Mesenchymal stem cell (in vitro differentiated cells and primary cell): ENCODE results near the gene DPPA5.
"Not testable (repeated sequence)": the region's sequence is repeated elsewhere in the genome, so short reads cannot be mapped to it uniquely, and the experiment has no call there.

ENCODE experiments used
- DNase-seq: peaks from one replicate; pipeline ENCODE4 v3.0.0-alpha.2; 2013
- H2AFZ ChIP-seq: one replicate; pipeline ENCODE4 v1.6.1; 2013; ENCODE audit warnings: low read depth, mild to moderate bottlenecking, control low read depth, inconsistent platforms, low read length, moderate library complexity
- H2AK5ac ChIP-seq: 2 replicates; pipeline ENCODE4 v1.6.1; 2013; ENCODE audit warnings: low read length, moderate library complexity, mild to moderate bottlenecking, inconsistent platforms; ENCODE audit not compliant: severe bottlenecking
- H2BK120ac ChIP-seq: one replicate; pipeline ENCODE4 v1.6.1; 2013; ENCODE audit warnings: low read depth, mild to moderate bottlenecking, inconsistent platforms, low read length, moderate library complexity
- H2BK12ac ChIP-seq, 2 experiments: one replicate each; pipeline ENCODE4 v1.6.1; 2013; ENCODE audit warnings: inconsistent platforms in 2 of 2, low read length in 2 of 2, mild to moderate bottlenecking in 2 of 2, moderate library complexity in 2 of 2, control low read depth in 1 of 2
- H2BK15ac ChIP-seq: one replicate; pipeline ENCODE4 v1.6.1; 2013; ENCODE audit warnings: mild to moderate bottlenecking, low read depth, inconsistent platforms; ENCODE audit not compliant: poor library complexity, severe bottlenecking
- H2BK5ac ChIP-seq: 2 replicates; pipeline ENCODE4 v1.6.1; 2013; ENCODE audit warnings: low read depth, mild to moderate bottlenecking, low read length, control low read depth, inconsistent platforms; ENCODE audit not compliant: poor library complexity, severe bottlenecking
- H3K14ac ChIP-seq, 2 experiments: one replicate each; pipeline ENCODE4 v1.6.1; 2013; ENCODE audit warnings: inconsistent platforms in 2 of 2, low read length in 2 of 2, control low read depth in 1 of 2, mild to moderate bottlenecking in 1 of 2, moderate library complexity in 1 of 2
- H3K18ac ChIP-seq, 2 experiments: one replicate each; pipeline ENCODE4 v1.6.1; 2013; ENCODE audit warnings: inconsistent platforms in 2 of 2, low read length in 2 of 2, control low read depth in 1 of 2, low read depth in 1 of 2, mild to moderate bottlenecking in 1 of 2
- H3K23ac ChIP-seq, 2 experiments: one replicate each; pipeline ENCODE4 v1.6.1; 2013; ENCODE audit warnings: inconsistent platforms in 2 of 2, low read length in 2 of 2, mild to moderate bottlenecking in 2 of 2, moderate library complexity in 2 of 2, control low read depth in 1 of 2
- H3K27ac ChIP-seq: 2 replicates; pipeline ENCODE4 v1.5.1; 2013; ENCODE audit warnings: mild to moderate bottlenecking, moderate library complexity, low read length, control low read depth, inconsistent platforms; ENCODE audit not compliant: poor library complexity, severe bottlenecking
- H3K27me3 ChIP-seq, 2 experiments: 2 replicates each; pipeline versions ENCODE4 v1.6.1 to v1.7.0; 2013; ENCODE audit warnings: low read length in 2 of 2, mild to moderate bottlenecking in 2 of 2, moderate library complexity in 2 of 2, control low read depth in 1 of 2, inconsistent platforms in 1 of 2; ENCODE audit not compliant: control insufficient read depth in 1 of 2, insufficient read depth in 1 of 2
- H3K36me3 ChIP-seq, 2 experiments: 2 replicates each; pipeline versions ENCODE4 v1.6.1 to v1.7.0; 2013; ENCODE audit warnings: low read length in 2 of 2, control low read depth in 1 of 2, inconsistent platforms in 1 of 2, low read depth in 1 of 2, mild to moderate bottlenecking in 1 of 2; ENCODE audit not compliant: insufficient read depth in 2 of 2, control insufficient read depth in 1 of 2
- H3K4ac ChIP-seq, 2 experiments: one replicate each; pipeline ENCODE4 v1.6.1; 2013; ENCODE audit warnings: inconsistent platforms in 2 of 2, low read length in 2 of 2, mild to moderate bottlenecking in 2 of 2, moderate library complexity in 2 of 2, control low read depth in 1 of 2, low read depth in 1 of 2
- H3K4me1 ChIP-seq: 2 replicates; pipeline ENCODE4 v1.6.1; 2013; ENCODE audit warnings: low read depth, low read length, control low read depth; ENCODE audit not compliant: control insufficient read depth, insufficient read depth
- H3K4me2 ChIP-seq: 2 replicates; pipeline ENCODE4 v1.6.1; 2013; ENCODE audit warnings: low read length, mild to moderate bottlenecking, inconsistent platforms; ENCODE audit not compliant: poor library complexity, severe bottlenecking
- H3K4me3 ChIP-seq, 2 experiments: 2 replicates each; pipeline versions ENCODE4 v1.5.1 to v1.7.0; 2013; ENCODE audit warnings: low read length in 2 of 2, mild to moderate bottlenecking in 2 of 2, control low read depth in 1 of 2, low read depth in 1 of 2; ENCODE audit not compliant: insufficient read depth in 1 of 2
- H3K79me1 ChIP-seq: replicated peaks from 2 replicates; pipeline ENCODE4 v1.6.1; 2013; ENCODE audit warnings: mild to moderate bottlenecking, control low read depth, low read length, inconsistent platforms; ENCODE audit not compliant: poor library complexity, severe bottlenecking
- H3K9ac ChIP-seq: 2 replicates; pipeline ENCODE4 v1.7.0; 2013; ENCODE audit warnings: mild to moderate bottlenecking, low read length, moderate library complexity
- H3K9me3 ChIP-seq: 2 replicates; pipeline ENCODE4 v1.7.0; 2013; ENCODE audit warnings: mild to moderate bottlenecking, low read length; ENCODE audit not compliant: control insufficient read depth
- H4K8ac ChIP-seq: one replicate; pipeline ENCODE4 v1.6.1; 2013; ENCODE audit warnings: inconsistent platforms, mild to moderate bottlenecking, low read length, moderate library complexity
- H4K91ac ChIP-seq: one replicate; pipeline ENCODE4 v1.6.1; 2013; ENCODE audit warnings: mild to moderate bottlenecking, low read length, inconsistent platforms
- WGBS: methylation state at CpG from one replicate; pipeline ENCODE4 v1.1.7; 2013; ENCODE audit warnings: mixed read lengths; 5-methylcytosine and 5-hydroxymethylcytosine counted together

The DPPA5 gene

GRCh38 chr6:73314577-73315492, 39.2 kb downstream of the DPPA5 start:
- Histone ChIP-seq H3K27me3 (peaks cover 0 to 16% of the 10 kb centered on the region in 2 experiments), H4K8ac (no peak overlapping the region), H2BK12ac (no peak overlapping the region), H3K18ac (no peak overlapping the region), H4K91ac (no peak overlapping the region), H3K4ac (no peak overlapping the region), H3K9me3 (peaks cover 17% of the 10 kb centered on the region), H2AFZ (no peak overlapping the region), H2AK5ac (no peak overlapping the region), H3K4me1 (peaks cover under 1% of the 10 kb centered on the region), H3K23ac (no peak overlapping the region), H2BK120ac (no peak overlapping the region), H3K36me3 (no peaks in the 10 kb centered on the region), H3K27ac (no peak overlapping the region), H3K14ac (no peak overlapping the region), H2BK5ac (no peak overlapping the region), H3K79me1 (no peaks in the 10 kb centered on the region), H3K4me3 (peak overlapping the region in 1 of 2 experiments; percentile 70), H3K9ac (peak overlapping the region; percentile 38), H2BK15ac (no peak overlapping the region), H3K4me2 (no peak overlapping the region)
- WGBS = 97% methylated on average over 61 of the region's 61 CpGs
- no peak for DNase-seq

GRCh38 chr6:73310503-73310845, 43.6 kb downstream of the DPPA5 start:
- peaks cover 19% of the 10 kb centered on the region for H3K79me1 ChIP-seq
- not testable (repeated sequence) for H2BK5ac ChIP-seq, DNase-seq, H3K36me3 ChIP-seq, H2BK15ac ChIP-seq, H3K14ac ChIP-seq, H3K27ac ChIP-seq, H2BK12ac ChIP-seq, H4K91ac ChIP-seq, H3K4ac ChIP-seq, H3K18ac ChIP-seq, H3K23ac ChIP-seq, H3K9me3 ChIP-seq, H2AK5ac ChIP-seq, H2BK120ac ChIP-seq
- peak overlapping the region; percentile 97 for H2AFZ ChIP-seq
- 33% methylated on average over 3 of the region's 4 CpGs for WGBS
- peak overlapping the region; percentile 81 for H3K4me2 ChIP-seq
- peak overlapping the region; percentile 91 for H4K8ac ChIP-seq
- peaks cover 0 to 11% of the 10 kb centered on the region in 2 experiments for H3K27me3 ChIP-seq
- H3K4me3 ChIP-seq = peak overlapping the region; percentile 73 to 96
- H3K9ac ChIP-seq = peak overlapping the region; percentile 94
- peaks cover 15% of the 10 kb centered on the region for H3K4me1 ChIP-seq

GRCh38 chr6:73309785-73310502, 44.1 kb downstream of the DPPA5 start:
- Histone ChIP-seq H3K79me1 (peaks cover 19% of the 10 kb centered on the region), H2AFZ (peak overlapping the region; percentile 97), H2BK12ac (peak overlapping the region; percentile 51 to 92), H3K18ac (peak overlapping the region; percentile 46 to 94), H3K27ac (peak overlapping the region; percentile 64), H3K36me3 (no peaks in the 10 kb centered on the region), H3K4me2 (peak overlapping the region; percentile 81), H3K27me3 (peaks cover 0 to 5% of the 10 kb centered on the region in 2 experiments), H4K8ac (peak overlapping the region; percentile 91), H3K9me3 (no peaks in the 10 kb centered on the region), H3K23ac (peak overlapping the region in 1 of 2 experiments; percentile 85), H3K9ac (peak overlapping the region; percentile 94), H3K4me3 (peak overlapping the region; percentile 73 to 96), H2BK120ac (peak overlapping the region; percentile 51), H3K4ac (peak overlapping the region; percentile 7 to 88), H2AK5ac (no peak overlapping the region), H4K91ac (peak overlapping the region; percentile 79), H2BK5ac (no peak overlapping the region), H3K14ac (peak overlapping the region in 1 of 2 experiments; percentile 53), H3K4me1 (peaks cover 15% of the 10 kb centered on the region), H2BK15ac (peak overlapping the region; percentile 60)
- WGBS = under 1% methylated on average over 55 of the region's 59 CpGs
- peak; percentile 78 for DNase-seq

- peak overlapping the region; percentile 81 for H3K4me2 ChIP-seq
- H2BK120ac ChIP-seq = peak overlapping the region; percentile 51
- H3K14ac ChIP-seq = peak overlapping the region in 1 of 2 experiments; percentile 53
- peak overlapping the region in 1 of 2 experiments; percentile 31 for H3K23ac ChIP-seq
- peak overlapping the region; percentile 79 for H4K91ac ChIP-seq
- H3K4me3 ChIP-seq = peak overlapping the region; percentile 73 to 96
- peaks cover 0 to under 1% of the 10 kb centered on the region in 2 experiments for H3K27me3 ChIP-seq
- no peak for DNase-seq
- H3K4ac ChIP-seq = peak overlapping the region; percentile 7 to 73
- H3K4me1 ChIP-seq = peaks cover 15% of the 10 kb centered on the region
- peak overlapping the region; percentile 46 to 94 for H3K18ac ChIP-seq
- H2AFZ ChIP-seq = peak overlapping the region; percentile 97
- no peak overlapping the region for H2BK15ac ChIP-seq
- no peaks in the 10 kb centered on the region for H3K36me3 ChIP-seq
- peak overlapping the region; percentile 94 for H3K9ac ChIP-seq
- H3K9me3 ChIP-seq = no peaks in the 10 kb centered on the region
- peak overlapping the region in 1 of 2 experiments; percentile 34 for H2BK12ac ChIP-seq
- H3K79me1 ChIP-seq = peaks cover 19% of the 10 kb centered on the region
- peak overlapping the region; percentile 64 for H4K8ac ChIP-seq
- 7% methylated on average over 13 of the region's 13 CpGs for WGBS
- no peak overlapping the region for H2AK5ac ChIP-seq
- peak overlapping the region; percentile 20 for H3K27ac ChIP-seq
- H2BK5ac ChIP-seq = no peak overlapping the region
Measured at GRCh38 chr6:73309535-73309784, 44.6 kb downstream of the DPPA5 start.
